ENCODE results near the gene CMIP.
"Not testable (repeated sequence)": the region's sequence is repeated elsewhere in the genome, so short reads cannot be mapped to it uniquely, and the experiment has no call there.

CMIP gene

DNA sequence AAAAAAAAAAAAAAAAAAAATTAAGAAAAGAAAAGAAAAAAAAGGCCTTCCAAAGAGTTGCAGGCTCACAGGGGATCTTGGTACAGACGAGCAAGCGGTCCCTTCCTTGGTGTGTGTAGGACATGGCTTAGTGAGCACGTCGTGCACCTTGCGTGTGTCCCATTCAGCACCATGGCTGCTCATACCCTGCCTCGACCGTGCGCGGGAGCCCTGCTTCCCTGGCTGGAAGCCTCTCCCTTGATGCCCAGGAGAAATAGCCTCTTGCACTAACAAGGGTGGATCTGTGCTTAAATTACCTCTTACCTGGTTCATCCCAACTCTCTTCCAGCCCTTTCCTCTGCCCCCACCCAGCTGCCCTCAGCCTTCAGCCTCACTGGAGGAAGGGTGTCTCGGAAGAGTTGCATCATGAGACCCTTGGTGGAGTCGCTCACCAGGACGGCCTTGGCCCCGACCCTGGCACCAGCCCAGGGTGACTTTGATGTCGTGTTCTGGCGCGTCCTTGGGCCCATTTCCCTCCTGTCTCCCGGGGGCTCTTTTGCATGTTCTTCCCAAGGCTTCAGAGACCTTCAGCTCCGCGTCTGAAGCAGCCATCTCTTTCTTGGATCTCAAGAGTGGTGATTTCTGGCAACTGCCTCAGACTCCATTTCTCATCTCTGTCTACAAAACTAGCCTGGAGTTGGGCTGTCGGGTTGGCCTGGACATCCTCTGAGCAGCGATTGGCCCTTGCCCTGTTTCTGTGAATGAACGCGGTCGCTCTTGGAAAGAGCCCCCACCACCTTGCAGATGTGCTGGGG, 127.2 kb downstream of the CMIP start:
- DNase-seq, result no peak

DNA sequence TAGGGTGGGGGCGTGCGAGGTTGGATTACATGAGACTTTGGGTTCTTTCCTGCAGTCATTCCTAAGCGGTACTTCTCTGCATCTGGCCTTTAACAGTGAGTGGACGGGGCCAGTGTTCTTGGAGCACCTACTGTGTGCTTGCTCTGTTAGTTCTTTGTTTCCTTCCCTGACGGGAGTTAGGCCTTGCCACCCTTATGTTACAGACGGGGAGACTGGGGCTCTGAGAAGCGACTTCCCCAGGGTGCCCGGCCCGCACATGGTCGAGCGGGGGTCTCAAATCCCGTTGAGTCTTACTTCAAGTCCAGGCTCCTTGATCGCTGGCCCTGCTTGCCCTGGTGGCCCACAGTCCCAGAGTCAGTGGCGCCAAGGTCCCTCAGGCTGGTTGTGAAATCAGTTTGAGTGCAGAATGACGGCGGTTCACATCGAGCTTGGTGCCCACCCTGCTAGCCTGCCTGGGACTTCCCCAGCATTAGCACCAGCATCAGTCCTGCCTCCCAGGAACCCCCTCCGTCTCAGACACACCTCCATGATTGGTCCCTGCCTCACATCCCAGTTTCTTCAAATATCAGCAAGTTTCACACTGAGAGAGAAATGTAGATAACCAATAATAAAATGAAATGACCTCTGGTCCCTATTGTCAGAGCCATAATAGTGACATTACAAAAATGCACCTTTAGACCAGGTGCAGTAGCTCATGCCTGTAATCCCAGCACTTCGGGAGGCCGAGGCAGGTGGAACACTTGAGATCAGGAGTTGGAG, 128.0 kb downstream of the CMIP start:
- no peak for DNase-seq

GRCh38 chr16:81573533-81574020, 129.0 kb downstream of the CMIP start:
- DNase-seq, result no peak

GRCh38 chr16:81574168-81574567, 129.6 kb downstream of the CMIP start:
- DNase-seq, result no peak

- DNase-seq, result no peak
Observed at GRCh38 chr16:81575307-81575706, 130.7 kb downstream of the CMIP start.

- no peak for DNase-seq
Observed at GRCh38 chr16:81575834-81576233, 131.2 kb downstream of the CMIP start.

GRCh38 chr16:81576696-81577095, 132.1 kb downstream of the CMIP start:
- no peak for DNase-seq

DNA sequence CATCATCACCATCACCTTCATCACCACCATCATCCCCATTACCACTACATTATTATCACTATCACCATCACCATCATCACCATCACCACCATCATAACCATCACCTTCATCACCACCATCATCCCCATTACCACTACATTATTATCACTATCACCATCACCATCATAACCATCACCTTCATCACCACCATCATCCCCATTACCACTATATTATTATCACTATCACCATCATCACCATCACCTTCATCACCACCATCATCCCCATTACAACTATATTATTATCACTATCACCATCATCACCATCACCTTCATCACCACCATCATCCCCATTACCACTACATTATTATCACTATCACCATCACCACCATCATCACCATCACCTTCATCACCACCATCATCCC, 132.7 kb downstream of the CMIP start:
- DNase-seq, result not testable (repeated sequence)

GRCh38 chr16:81578076-81578475, 133.5 kb downstream of the CMIP start:
- DNase-seq, result no peak

GRCh38 chr16:81578636-81579413, 134.2 kb downstream of the CMIP start:
- DNase-seq, result no peak

DNA sequence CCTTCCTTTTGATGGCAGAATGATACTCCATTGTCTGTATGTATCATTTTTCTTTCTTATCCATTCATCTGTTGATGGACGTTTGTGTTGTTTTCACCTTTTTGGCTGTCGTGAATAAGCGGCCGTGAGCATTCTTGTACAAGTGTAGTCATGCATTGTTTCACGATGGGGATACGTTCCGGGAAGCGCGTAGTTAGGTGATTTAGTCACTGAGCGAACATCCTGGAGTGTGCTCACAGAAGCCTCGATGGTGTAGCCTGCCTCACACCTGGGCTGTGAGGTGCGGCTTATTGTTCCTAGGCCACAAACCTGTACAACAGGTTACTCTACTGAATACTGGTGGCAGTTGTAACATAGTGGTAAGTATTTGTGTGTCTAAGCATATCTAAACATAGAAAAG, 136.5 kb downstream of the CMIP start:
- DNase-seq, result no peak

DNA sequence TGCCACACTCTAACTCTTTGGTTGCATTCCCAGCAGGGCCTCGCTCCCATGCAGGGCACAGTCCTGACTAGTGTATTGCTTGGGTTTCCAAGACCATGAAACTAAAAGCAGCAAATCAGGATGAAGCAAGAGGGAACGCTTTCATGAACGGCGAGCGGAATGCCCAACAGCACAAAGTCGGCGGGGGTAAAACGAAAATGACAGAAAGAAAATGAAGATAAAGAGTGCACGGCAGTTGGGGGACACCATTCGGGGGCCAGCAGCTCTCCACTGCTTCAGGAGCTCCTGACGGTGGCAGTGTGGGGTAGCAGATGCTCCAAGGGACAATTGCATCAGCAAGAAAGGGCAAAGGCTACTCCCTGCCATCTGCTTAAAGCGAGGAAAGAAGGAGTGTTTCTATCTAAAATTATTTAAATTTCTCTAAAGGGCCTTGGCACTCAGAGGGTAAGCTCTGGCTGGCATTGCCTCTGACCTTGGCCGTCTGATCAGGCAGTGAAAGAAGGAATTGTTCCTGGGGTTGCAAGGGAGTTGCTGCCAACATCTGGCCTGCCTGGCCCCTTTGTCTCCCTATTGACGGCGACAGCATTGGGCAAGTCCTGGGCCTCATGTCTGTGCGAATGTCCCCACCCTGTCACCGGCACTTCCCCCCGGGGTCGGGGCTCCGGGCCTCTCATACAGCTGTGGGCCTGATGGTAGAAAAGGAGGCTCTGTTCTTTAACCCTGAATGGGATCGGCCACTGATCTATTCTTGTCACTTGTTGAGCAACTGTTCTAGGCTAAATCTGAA, 138.2 kb downstream of the CMIP start:
- DNase-seq, result peak; percentile 11

DNA sequence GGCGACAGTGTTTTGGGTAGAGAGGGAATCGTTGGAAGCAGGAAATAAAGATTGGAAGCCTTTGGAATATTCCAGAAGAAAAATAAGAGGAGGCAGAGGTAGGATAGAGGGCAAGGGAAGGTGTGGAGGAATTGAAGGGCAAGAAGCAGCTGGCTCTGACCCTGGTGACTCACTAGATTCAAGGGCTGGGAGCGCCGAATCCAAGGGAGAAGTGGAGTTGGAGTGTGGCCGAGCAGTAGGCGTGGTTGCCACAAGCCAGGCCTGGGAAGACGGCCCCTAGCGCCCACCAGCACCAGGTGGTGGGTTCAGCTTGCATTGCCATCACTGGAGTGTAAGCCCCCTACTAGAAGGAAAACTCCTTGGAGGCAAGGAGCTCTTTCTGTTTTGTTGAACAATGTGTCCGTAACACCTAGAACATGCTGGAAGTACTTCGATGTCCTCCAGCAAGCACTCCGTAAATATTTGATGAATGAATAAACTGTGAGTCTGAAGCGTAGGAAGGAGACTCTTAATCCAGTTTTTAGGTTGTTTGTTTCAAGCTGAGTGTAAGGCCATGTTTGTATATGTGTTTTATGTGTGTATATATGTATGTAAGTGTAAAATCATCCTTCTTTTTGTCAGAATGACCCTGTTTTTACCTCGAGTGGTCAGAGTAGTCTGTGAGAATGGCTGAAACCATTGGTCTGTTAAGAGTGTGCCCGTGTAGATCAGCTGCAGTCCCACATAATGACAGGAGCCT, 139.5 kb downstream of the CMIP start:
- no peak for DNase-seq

- peak; percentile 2 for DNase-seq
Observed at GRCh38 chr16:81585785-81586184, 141.2 kb downstream of the CMIP start.

- no peak for DNase-seq
Observed at GRCh38 chr16:81586417-81586816, 141.8 kb downstream of the CMIP start.

- no peak for DNase-seq
Observed at GRCh38 chr16:81586977-81587625, 142.5 kb downstream of the CMIP start.

DNA sequence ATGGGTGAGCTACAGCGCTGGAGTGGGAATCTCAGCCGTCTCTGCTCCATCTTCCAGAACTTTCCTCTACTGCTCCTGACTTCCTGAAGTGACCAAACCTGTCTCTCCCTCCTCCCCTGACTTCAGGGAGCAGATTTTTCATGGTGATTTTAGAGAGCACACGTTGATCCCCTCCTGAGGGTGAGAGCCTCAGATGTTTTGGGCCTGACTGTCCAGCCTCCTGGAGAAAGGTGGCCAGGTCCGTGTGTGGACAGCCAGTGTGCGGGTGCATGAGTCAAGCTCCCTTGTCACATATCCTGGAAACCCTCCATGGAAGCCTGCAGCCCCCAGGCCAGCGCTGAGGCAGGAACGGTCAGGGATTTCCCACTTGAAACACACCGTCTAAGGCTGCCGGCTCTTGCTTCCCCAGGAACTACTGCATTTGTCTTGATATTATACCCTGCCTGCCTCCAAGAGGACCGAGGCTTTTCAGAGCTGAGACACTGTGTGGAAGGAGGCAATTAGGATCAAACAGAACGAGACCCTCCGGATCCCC, 143.1 kb downstream of the CMIP start:
- no peak for DNase-seq

- DNase-seq, result no peak
Observed at GRCh38 chr16:81588326-81589081, 143.9 kb downstream of the CMIP start.

DNA sequence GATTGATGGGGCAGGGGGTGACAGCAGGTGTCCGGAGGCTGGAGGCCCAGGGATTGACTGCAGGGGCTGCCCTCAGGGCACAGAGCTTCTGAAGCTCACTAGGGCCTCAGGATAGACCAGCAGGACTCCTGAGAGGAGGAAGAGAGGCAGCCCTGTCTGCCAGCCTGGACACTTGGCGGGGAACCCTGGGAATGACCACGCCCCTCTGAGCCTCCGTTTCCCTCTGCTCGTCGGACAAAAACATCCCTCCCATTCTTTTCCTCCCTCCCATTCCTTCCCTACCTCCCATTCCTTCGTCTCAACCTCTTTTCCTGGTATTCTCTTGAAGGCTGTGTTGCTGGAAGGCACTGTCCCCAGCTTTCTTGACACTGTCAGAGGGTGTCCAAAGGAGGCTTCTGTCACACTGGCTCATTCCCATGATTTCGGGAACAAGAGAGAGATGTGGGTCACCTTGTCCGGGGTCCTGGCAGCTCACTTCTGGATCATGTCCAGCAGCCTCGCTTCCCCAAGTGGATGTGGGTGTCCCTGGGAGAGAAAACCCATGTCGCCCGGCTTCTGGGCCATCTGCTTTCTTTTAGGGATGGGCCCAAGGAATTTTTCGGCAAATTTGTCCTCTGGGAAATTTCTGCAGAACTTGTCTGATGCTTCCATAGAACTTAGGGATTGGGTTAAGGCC, 145.5 kb downstream of the CMIP start:
- no peak for DNase-seq

Measured in OCI-M1 (cell line).